Right lobe of liver (tissue), 4 donors: ENCODE measurements around the gene DYNC2LI1.

Source experiments
- CTCF ChIP-seq, 4 donors: fragments of 200-600 bp in 3 of 4; fragments of 450-650 bp in 1 of 4; IDR thresholded peaks; one replicate each; pipeline versions ENCODE4 v1.5.1 to v1.8.0; 2016 to 2022; ENCODE audit warnings: antibody characterized with exemption in 4 of 4, mild to moderate bottlenecking in 2 of 4
- POLR2A ChIP-seq: fragments of 450-650 bp; IDR thresholded peaks from one replicate; pipeline ENCODE4 v1.6.1; 2017; ENCODE audit warnings: antibody characterized with exemption, mild to moderate bottlenecking
- donor health status: DM: no; HTN: no; CAD: no.
- donor health status: DM: no; HTN: no; CAD: no.
- donor health status: DM: no; HTN: yes; CAD: no.

- TF ChIP-seq POLR2A (no peak), CTCF (IDR thresholded peaks at IDR 0.05) (no peak)
Measured at GRCh38 chr2:43853141-43854081, 79.6 kb downstream of the DYNC2LI1 start.
